Measurements from ENCODE around the gene DNAH14.

- TF ChIP-seq CTCF (IDR thresholded peaks at IDR 0.05) (no peak), POLR2A (IDR thresholded peaks at IDR 0.05) (no peak)
Measured at GRCh38 chr1:225224287-225224686, 294.8 kb downstream of the DNAH14 start.

All from adrenal gland (tissue), 5 donors.